ENCODE measurements around the gene SSR4.

- TF ChIP-seq POLR2A (IDR thresholded peaks at IDR 0.05) (no peak), CTCF (IDR thresholded peaks at IDR 0.05) (no peak)
Measured at GRCh38 chrX:153845195-153845594, 50.7 kb downstream of the SSR4 start.

All from adrenal gland (tissue), 5 donors.